ENCODE results near the gene OR1S2.
"Not testable (repeated sequence)": the region's sequence is repeated elsewhere in the genome, so short reads cannot be mapped to it uniquely, and the experiment has no call there.

Gene OR1S2

DNA sequence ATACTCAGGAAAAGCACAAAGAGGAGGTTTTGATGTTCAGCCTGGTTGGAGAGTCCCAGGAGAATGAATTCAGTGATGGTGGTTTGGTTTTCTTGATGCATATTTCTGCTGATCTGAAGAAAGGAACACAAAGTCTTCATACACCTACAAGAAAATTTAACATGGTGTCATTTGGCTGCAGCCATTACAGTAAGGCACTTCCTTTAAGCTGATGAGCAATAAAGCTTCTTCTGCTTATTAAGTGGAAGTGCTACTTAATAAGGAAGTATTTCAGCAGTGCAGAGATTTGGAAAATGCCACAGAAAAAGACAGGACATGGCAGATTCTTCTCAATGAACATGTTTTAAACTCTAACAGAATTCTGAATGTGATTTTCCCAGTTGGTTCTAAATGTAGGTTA is at the start of gene OR1S2:
OR1S2 (minus strand) TSS at position 101 of the 400 bp plus-strand sequence; CDS start at position 101, 0 bp downstream.
- no peak for DNase-seq (ENCODE audit: low read depth)
- H3K4me3 ChIP-seq (ENCODE audit: low read depth, low read length): no peak within 1 kb of the TSS
- no peak for TF ChIP-seq CTCF (IDR thresholded peaks at IDR 0.05; ENCODE audit: low read depth, low read length, missing control alignments)

- no peak for TF ChIP-seq CTCF (IDR thresholded peaks at IDR 0.05; ENCODE audit: low read depth, low read length, missing control alignments)
- no peak for DNase-seq (ENCODE audit: low read depth)
- no peak overlapping the region for H3K4me3 ChIP-seq (ENCODE audit: low read depth, low read length)
Observed at GRCh38 chr11:58243954-58244353, 40.0 kb upstream of the OR1S2 start.

DNA sequence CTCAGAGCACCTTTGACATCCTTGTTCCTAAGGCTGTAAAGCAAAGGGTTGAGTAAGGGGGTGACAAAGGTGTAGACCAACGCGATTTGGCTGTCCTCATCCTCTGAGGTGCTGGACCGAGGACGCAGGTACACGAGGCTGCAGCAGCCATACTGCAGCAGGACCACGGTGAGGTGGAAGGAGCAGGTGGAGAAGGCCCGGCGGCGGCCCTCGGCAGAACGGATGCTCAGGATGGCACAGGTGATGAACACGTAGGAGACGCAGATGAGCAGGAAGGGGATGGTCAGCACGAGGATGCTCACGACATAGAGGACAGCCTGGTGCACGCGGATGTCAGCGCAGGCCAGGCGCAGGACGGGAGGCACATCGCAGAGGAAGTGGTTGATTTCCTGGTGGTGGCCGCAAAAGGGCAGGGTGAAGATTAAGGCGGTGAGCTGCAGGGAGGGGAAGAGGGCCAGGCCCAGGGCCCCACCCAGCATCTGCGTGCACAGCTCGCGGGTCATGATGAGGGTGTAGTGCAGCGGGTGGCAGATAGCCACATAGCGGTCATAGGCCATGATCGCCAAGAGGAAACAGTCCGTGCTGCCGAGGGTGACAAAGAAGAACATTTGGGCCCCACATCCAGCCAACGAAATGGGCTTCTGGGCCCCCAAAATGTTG is 24.1 kb upstream of the OR1S2 start:
- no peak for DNase-seq (ENCODE audit: low read depth)
- TF ChIP-seq CTCF (IDR thresholded peaks at IDR 0.05; ENCODE audit: low read depth, low read length, missing control alignments): no peak

GRCh38 chr11:58222721-58223120 is 18.8 kb upstream of the OR1S2 start:
- no peak for DNase-seq (ENCODE audit: low read depth)
- no peak for TF ChIP-seq CTCF (IDR thresholded peaks at IDR 0.05; ENCODE audit: low read depth, low read length, missing control alignments)
- H3K4me3 ChIP-seq (ENCODE audit: low read depth, low read length): no peak overlapping the region

More for the DNA sequence above, 24.1 kb upstream of the OR1S2 start:
- no peak overlapping the region for H3K4me3 ChIP-seq (ENCODE audit: low read depth, low read length)

- no peak overlapping the region for H3K4me3 ChIP-seq (ENCODE audit: low read depth, low read length)
- DNase-seq (ENCODE audit: low read depth): no peak
- no peak for TF ChIP-seq CTCF (IDR thresholded peaks at IDR 0.05; ENCODE audit: low read depth, low read length, missing control alignments)
Observed at GRCh38 chr11:58216476-58216875, 12.5 kb upstream of the OR1S2 start.

DNA sequence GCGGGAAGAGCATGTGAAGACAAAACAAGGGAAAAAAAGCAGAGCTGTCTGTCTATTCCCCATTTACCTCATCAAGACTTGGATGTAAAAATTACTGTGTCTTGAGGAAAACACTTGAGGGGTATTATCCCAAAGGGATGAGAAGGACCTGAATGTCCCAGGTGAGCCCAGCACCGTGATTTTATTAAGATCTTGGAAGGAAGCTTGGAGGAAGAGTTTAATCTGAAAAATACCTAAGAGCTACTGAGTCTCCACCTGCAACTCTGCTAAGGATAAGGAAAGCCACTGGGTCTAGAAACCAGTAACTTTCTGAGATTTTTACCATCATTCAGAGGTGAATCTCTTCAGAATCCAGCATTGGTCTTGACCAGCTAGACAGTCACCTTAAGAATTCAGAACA is 8.5 kb upstream of the OR1S2 start, which contains the start of gene OR1S1:
OR1S1 (plus strand) TSS at position 301 of the 400 bp plus-strand sequence.
- not testable (repeated sequence) for DNase-seq (ENCODE audit: low read depth); H3K4me3 ChIP-seq (ENCODE audit: low read depth, low read length)

DNA sequence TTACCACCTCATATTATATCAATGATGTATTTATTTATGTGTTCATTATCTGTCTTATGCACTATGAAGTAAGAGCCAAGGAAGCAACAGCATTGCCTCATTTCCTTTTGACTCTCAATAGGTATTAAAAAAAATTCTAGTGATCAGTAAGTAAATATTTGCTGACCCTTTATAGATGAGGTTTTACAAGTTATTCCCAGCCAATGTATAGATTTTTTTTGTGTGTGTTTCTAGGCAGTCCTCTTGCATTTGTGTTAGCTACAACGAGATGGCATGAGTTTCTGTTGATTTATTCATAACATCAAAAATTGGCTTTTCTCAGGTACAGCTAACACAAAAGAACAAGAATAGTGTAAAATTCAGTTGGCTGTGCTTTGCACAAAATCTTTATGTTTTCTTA is 4.7 kb downstream of the OR1S2 start:
- no peak for TF ChIP-seq CTCF (IDR thresholded peaks at IDR 0.05; ENCODE audit: low read depth, low read length, missing control alignments)
- no peak for DNase-seq (ENCODE audit: low read depth)
- no peak overlapping the region for H3K4me3 ChIP-seq (ENCODE audit: low read depth, low read length)

All from GM12864 (cell line).